GM18507 (cell line): Measurements from ENCODE around the gene TNNT1.

ENCODE experiments used
- DNase-seq: peaks from one replicate; pipeline ENCODE4 v3.0.0; 2011; ENCODE audit warnings: low read depth; ENCODE audit not compliant: insufficient read length; ENCODE audit errors: extremely low spot score
- FAIRE-seq: peaks from 2 replicates; lab custom pipeline; 2011; peaks lifted over from hg19 to GRCh38; lab: Jason Lieb, UNC

TNNT1 gene

GRCh38 chr19:55149078-55150003 is at the start of gene TNNT1:
TNNT1 (minus strand) TSS chr19:55149206; CDS start chr19:55147157, 2,049 bp downstream.
- no peak for DNase-seq
- no peak for FAIRE-seq

GRCh38 chr19:55198651-55199050 is 49.6 kb upstream of the TNNT1 start:
- DNase-seq (no peak), FAIRE-seq (no peak)

- FAIRE-seq (no peak), DNase-seq (no peak)
Observed at GRCh38 chr19:55197528-55197927, 48.5 kb upstream of the TNNT1 start.

GRCh38 chr19:55196803-55197202 is 47.8 kb upstream of the TNNT1 start:
- FAIRE-seq (no peak), DNase-seq (no peak)

GRCh38 chr19:55193481-55193880 is 44.5 kb upstream of the TNNT1 start:
- no peak for DNase-seq
- no peak for FAIRE-seq

GRCh38 chr19:55189403-55189835 is 40.4 kb upstream of the TNNT1 start:
- DNase-seq (no peak), FAIRE-seq (no peak)

GRCh38 chr19:55188625-55189024 is 39.6 kb upstream of the TNNT1 start:
- FAIRE-seq (no peak), DNase-seq (no peak)

- FAIRE-seq, result no peak
- DNase-seq, result no peak
Observed at GRCh38 chr19:55186080-55186479, 37.1 kb upstream of the TNNT1 start.

GRCh38 chr19:55181740-55182139 is 32.7 kb upstream of the TNNT1 start:
- FAIRE-seq, result no peak
- no peak for DNase-seq

GRCh38 chr19:55179606-55180484 is 30.8 kb upstream of the TNNT1 start, which contains the start of gene SYT5:
SYT5 (minus strand) TSS chr19:55180289; CDS start chr19:55179041, 1,248 bp downstream.
- FAIRE-seq, result no peak
- DNase-seq, result no peak

GRCh38 chr19:55178781-55179599 is 30.0 kb upstream of the TNNT1 start:
- FAIRE-seq (peak; percentile 80), DNase-seq (peak; percentile 88)

GRCh38 chr19:55176076-55176475 is 27.1 kb upstream of the TNNT1 start:
- DNase-seq, result no peak

GRCh38 chr19:55175117-55175867 is 26.3 kb upstream of the TNNT1 start:
- DNase-seq (no peak), FAIRE-seq (no peak)

More at GRCh38 chr19:55176076-55176475, 27.1 kb upstream of the TNNT1 start:
- no peak for FAIRE-seq

- DNase-seq, result no peak
- FAIRE-seq, result no peak
Observed at GRCh38 chr19:55174425-55175116, 25.6 kb upstream of the TNNT1 start.

- DNase-seq (no peak), FAIRE-seq (no peak)
Observed at GRCh38 chr19:55173714-55174409, 24.9 kb upstream of the TNNT1 start.

- FAIRE-seq (no peak), DNase-seq (no peak)
Observed at GRCh38 chr19:55173186-55173713, 24.2 kb upstream of the TNNT1 start.

GRCh38 chr19:55172741-55173140 is 23.7 kb upstream of the TNNT1 start:
- DNase-seq (no peak), FAIRE-seq (no peak)
